ENCODE measurements around the gene CDC6. TPM values are rescaled to one million over a fixed set of nuclear protein-coding genes. Genes with fewer than 3 reads are reported as not detected.

The CDC6 gene, protein sequence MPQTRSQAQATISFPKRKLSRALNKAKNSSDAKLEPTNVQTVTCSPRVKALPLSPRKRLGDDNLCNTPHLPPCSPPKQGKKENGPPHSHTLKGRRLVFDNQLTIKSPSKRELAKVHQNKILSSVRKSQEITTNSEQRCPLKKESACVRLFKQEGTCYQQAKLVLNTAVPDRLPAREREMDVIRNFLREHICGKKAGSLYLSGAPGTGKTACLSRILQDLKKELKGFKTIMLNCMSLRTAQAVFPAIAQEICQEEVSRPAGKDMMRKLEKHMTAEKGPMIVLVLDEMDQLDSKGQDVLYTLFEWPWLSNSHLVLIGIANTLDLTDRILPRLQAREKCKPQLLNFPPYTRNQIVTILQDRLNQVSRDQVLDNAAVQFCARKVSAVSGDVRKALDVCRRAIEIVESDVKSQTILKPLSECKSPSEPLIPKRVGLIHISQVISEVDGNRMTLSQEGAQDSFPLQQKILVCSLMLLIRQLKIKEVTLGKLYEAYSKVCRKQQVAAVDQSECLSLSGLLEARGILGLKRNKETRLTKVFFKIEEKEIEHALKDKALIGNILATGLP
- 19.0 and 28.5 TPM in 2 replicates for total RNA-seq

DNA sequence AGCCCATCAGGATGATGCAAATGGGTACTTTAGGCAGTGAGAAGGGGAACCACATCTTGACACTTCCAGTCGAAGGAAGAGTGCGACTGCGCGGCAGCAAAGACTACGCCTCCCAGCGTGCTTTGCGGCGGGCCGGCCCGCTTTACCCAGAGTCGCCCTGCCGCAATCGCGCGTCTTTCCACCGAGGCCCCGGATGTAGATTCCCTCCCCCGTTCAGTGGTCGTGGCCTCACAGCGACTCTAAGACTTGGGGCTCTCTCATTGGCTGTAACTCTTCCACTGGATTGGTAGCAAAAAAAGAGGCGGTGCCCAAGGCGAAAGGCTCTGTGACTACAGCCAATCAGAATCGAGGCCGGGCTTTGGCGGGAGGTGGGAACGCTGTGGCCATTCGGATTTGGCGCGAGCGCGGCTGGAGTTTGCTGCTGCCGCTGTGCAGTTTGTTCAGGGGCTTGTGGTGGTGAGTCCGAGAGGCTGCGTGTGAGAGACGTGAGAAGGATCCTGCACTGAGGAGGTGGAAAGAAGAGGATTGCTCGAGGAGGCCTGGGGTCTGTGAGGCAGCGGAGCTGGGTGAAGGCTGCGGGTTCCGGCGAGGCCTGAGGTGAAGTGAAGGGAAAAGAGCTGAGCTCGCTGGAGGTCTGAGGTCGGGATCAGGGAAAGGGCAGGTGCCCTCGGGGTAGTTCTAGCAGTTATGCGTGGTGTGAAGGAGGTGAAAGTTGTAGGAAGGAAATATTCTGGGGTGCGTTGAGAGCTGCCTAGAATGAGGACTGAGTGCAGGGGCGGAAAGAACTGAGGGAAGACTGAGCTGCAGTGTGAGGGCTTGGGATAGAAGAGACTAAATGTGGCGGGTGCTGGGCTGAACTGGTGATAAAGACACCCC, at the start of gene CDC6:
Gene CDC6 (plus strand): TSS at position 386 of the 876 bp plus-strand sequence. CDS start 1,542 bp downstream, outside the sequence.
- TF ChIP-seq, protein P1, sequence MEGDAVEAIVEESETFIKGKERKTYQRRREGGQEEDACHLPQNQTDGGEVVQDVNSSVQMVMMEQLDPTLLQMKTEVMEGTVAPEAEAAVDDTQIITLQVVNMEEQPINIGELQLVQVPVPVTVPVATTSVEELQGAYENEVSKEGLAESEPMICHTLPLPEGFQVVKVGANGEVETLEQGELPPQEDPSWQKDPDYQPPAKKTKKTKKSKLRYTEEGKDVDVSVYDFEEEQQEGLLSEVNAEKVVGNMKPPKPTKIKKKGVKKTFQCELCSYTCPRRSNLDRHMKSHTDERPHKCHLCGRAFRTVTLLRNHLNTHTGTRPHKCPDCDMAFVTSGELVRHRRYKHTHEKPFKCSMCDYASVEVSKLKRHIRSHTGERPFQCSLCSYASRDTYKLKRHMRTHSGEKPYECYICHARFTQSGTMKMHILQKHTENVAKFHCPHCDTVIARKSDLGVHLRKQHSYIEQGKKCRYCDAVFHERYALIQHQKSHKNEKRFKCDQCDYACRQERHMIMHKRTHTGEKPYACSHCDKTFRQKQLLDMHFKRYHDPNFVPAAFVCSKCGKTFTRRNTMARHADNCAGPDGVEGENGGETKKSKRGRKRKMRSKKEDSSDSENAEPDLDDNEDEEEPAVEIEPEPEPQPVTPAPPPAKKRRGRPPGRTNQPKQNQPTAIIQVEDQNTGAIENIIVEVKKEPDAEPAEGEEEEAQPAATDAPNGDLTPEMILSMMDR (IDR thresholded peaks at IDR 0.05; ENCODE audit: insufficient read depth, low read depth, low read length): no peak
- H3K4me3 ChIP-seq (ENCODE audit: low read depth, low read length): peak within 1 kb of the TSS; percentile 69
- DNase-seq (ENCODE audit: low read depth): peak; percentile 99

DNA sequence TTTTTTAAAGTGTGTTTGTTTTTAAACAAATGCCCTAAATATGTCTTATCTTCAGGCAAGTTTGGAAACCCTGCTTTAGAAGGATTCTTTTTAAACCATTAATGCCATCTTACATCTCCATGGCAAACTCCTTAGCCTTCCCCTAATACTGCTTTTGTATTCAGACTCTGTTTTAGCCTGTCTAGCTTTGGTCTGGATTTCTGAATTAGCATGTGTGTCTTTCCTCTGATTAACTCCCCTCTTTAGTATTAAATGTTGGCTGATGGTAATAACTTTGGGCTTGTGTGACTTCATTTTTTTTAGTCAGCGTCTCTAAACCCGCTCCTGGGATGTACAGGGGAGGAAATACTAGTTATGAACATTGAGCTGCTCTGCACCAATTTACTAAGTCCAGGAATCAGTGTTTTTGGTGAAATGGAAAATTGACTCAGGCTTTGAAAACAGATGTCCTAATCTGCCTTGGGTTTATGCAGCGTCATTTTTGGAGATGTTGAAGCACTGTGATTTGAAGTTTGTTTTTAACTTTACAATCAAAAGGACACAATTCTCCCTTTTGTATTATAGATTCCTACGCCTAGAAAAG, 46.3 kb upstream of the CDC6 start:
- H3K4me3 ChIP-seq (ENCODE audit: low read depth, low read length): no peak overlapping the region
- DNase-seq (ENCODE audit: low read depth): no peak
- TF ChIP-seq, protein P1 (IDR thresholded peaks at IDR 0.05; ENCODE audit: insufficient read depth, low read depth, low read length): no peak

DNA sequence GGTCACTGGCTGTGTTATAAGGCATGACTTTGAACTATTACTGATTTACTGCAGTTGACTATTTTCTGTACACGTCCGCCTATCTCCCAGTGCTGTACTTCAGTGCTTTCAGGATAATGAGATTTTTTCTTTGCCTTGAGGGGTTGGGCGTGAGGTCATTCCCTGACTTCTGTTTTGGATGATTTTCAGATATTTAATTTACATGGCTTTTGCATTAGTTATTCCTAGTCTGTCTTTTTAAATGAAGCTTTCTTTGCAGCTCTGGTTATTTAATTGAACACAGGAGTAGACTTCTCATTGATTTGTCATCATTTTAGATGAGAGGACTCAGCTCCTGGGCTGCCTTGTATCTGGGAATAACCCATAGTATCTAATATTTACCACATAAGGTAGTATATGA, 44.9 kb upstream of the CDC6 start:
- TF ChIP-seq, protein P1 (IDR thresholded peaks at IDR 0.05; ENCODE audit: insufficient read depth, low read depth, low read length): no peak
- H3K4me3 ChIP-seq (ENCODE audit: low read depth, low read length): no peak overlapping the region
- DNase-seq (ENCODE audit: low read depth): peak; percentile 16

DNA sequence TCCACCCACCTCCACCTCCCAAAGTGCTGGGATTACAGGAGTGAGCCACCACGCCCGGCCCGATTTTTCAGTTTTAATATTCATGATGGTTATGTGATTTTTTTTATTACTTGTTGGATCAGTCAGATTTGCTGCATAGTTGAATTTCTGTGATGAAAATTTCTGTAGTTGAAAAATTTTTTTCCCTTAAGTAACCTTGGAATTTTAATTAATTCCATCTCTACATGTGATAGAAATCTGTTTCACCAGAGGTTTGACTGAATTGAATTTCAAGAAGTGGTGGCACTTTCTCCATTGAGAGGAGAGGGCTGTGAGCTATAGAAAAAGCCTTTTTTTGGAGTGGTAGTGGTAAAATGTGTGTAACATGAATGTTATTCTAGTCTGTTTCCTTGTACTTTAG, 43.9 kb upstream of the CDC6 start:
- no peak overlapping the region for H3K4me3 ChIP-seq (ENCODE audit: low read depth, low read length)
- TF ChIP-seq, protein P1 (IDR thresholded peaks at IDR 0.05; ENCODE audit: insufficient read depth, low read depth, low read length): no peak
- DNase-seq (ENCODE audit: low read depth): no peak

DNA sequence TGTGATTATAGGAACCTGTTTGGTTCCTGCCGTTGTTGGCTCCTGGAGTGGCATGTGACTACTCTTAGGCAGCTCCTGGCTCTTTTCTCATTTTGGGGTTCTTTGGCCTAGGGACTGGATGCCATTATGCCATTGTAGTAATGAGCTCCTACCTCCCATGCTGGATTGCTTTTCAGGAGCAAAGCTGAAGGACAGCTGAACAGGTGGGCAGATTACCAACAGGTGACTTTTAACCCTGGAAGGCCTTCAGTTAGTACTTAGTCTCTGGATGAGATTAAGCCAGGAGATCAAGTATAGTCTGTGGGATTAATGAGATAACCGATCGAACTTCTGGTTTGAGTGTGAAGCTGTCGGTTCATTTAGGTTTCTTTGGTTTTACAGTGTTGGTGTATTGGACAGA, 43.4 kb upstream of the CDC6 start:
- TF ChIP-seq, protein P1 (IDR thresholded peaks at IDR 0.05; ENCODE audit: insufficient read depth, low read depth, low read length): no peak
- no peak for DNase-seq (ENCODE audit: low read depth)

DNA sequence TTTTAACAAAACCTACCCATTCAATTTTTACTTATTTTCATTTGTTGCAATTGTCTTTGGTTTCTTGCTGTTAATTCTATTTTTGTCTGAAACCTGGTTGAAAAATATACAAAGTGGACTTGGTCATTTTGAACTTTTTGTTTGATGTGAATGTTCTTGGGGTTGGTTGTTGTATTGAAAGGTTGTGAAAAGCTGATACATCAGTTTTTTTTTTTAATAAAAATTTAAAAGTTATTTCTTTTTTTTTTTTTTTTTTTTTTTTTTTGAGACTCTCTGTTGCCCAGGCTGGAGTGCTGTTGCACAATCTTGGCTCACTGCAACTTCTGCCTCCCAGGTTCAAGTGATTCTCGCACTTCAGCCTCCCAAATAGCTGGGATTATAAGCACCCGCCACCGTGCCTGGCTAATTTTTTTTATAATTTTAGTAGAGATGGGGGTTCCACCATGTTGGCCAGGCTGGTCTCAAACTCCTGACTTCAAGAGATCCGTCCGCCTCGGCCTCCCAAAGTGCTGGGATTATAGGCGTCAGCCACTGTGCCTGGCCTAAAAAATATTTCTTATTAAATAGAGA, 39.7 kb upstream of the CDC6 start:
- TF ChIP-seq, protein P1 (IDR thresholded peaks at IDR 0.05; ENCODE audit: insufficient read depth, low read depth, low read length): no peak
- no peak for DNase-seq (ENCODE audit: low read depth)
- H3K4me3 ChIP-seq (ENCODE audit: low read depth, low read length): no peak overlapping the region

More for the DNA sequence above, 43.4 kb upstream of the CDC6 start:
- no peak overlapping the region for H3K4me3 ChIP-seq (ENCODE audit: low read depth, low read length)

Data from fibroblast of villous mesenchyme (primary cell).